ENCODE results near the gene SUPT3H. TPM values are rescaled to one million over a fixed set of nuclear protein-coding genes. Genes with fewer than 3 reads are reported as not detected.

The SUPT3H gene
- total and polyA plus RNA-seq, 4 donors = 0.85 to 4.8 (median 2.4) TPM

DNA sequence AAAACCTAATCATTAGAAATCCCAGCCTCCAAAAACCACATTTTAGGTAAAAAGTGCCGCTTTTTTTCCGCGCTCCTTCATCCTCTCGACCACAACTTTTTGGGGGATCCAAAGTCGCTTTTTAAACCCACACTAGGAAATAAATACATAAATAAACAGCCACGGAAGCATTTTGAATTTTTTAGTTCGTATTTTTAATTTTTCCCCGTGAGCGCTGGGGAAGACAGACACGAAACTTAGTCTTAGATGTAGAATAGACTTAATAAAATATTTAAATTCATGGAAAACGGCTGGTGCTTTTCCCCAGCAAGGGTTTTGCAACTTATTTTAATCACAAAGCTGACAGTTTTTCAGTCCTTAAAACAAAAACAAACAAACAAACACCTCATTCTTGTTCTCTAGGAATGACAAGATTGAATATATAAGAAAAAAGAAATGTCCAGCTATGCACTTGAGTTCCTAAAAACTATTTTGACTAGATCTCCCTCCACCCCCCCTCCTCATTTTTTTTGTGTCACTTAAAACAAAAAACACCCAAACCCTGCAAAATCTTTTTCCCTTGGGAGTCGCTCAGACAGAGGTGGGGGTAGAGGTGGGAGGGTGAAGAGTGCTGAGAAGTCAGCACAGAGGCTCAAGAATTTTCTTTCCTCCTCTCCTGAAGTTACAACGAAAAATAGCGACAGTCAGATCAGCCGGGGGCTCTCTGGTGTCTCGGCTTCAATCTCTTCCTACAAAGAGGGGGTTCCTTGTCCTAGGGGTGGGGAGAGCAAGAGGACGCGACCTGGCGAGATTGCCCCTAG is 43.4 kb upstream of the SUPT3H start:
- TF ChIP-seq HNF4A (conservative IDR thresholded peaks at IDR 0.05) (no peak), FOXA1 (IDR thresholded peaks at IDR 0.05) (no peak), EGR1 (IDR thresholded peaks at IDR 0.05; ENCODE audit: low read depth in 2 of 2) (no peak), HNF4G (IDR thresholded peaks at IDR 0.05) (no peak), NR2F2 (IDR thresholded peaks at IDR 0.05) (no peak), YY1 (IDR thresholded peaks at IDR 0.05) (no peak)
- TF ChIP-seq, protein P1, sequence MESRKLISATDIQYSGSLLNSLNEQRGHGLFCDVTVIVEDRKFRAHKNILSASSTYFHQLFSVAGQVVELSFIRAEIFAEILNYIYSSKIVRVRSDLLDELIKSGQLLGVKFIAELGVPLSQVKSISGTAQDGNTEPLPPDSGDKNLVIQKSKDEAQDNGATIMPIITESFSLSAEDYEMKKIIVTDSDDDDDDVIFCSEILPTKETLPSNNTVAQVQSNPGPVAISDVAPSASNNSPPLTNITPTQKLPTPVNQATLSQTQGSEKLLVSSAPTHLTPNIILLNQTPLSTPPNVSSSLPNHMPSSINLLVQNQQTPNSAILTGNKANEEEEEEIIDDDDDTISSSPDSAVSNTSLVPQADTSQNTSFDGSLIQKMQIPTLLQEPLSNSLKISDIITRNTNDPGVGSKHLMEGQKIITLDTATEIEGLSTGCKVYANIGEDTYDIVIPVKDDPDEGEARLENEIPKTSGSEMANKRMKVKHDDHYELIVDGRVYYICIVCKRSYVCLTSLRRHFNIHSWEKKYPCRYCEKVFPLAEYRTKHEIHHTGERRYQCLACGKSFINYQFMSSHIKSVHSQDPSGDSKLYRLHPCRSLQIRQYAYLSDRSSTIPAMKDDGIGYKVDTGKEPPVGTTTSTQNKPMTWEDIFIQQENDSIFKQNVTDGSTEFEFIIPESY (IDR thresholded peaks at IDR 0.05) = no peak
- TF ChIP-seq, protein P2, sequence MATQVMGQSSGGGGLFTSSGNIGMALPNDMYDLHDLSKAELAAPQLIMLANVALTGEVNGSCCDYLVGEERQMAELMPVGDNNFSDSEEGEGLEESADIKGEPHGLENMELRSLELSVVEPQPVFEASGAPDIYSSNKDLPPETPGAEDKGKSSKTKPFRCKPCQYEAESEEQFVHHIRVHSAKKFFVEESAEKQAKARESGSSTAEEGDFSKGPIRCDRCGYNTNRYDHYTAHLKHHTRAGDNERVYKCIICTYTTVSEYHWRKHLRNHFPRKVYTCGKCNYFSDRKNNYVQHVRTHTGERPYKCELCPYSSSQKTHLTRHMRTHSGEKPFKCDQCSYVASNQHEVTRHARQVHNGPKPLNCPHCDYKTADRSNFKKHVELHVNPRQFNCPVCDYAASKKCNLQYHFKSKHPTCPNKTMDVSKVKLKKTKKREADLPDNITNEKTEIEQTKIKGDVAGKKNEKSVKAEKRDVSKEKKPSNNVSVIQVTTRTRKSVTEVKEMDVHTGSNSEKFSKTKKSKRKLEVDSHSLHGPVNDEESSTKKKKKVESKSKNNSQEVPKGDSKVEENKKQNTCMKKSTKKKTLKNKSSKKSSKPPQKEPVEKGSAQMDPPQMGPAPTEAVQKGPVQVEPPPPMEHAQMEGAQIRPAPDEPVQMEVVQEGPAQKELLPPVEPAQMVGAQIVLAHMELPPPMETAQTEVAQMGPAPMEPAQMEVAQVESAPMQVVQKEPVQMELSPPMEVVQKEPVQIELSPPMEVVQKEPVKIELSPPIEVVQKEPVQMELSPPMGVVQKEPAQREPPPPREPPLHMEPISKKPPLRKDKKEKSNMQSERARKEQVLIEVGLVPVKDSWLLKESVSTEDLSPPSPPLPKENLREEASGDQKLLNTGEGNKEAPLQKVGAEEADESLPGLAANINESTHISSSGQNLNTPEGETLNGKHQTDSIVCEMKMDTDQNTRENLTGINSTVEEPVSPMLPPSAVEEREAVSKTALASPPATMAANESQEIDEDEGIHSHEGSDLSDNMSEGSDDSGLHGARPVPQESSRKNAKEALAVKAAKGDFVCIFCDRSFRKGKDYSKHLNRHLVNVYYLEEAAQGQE (IDR thresholded peaks at IDR 0.05) = no peak
- TF ChIP-seq, protein P3, sequence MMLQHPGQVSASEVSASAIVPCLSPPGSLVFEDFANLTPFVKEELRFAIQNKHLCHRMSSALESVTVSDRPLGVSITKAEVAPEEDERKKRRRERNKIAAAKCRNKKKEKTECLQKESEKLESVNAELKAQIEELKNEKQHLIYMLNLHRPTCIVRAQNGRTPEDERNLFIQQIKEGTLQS (IDR thresholded peaks at IDR 0.05) = no peak
- TF ChIP-seq, protein P4, sequence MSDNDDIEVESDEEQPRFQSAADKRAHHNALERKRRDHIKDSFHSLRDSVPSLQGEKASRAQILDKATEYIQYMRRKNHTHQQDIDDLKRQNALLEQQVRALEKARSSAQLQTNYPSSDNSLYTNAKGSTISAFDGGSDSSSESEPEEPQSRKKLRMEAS (IDR thresholded peaks at IDR 0.05) = no peak
- Histone ChIP-seq H3K36me3 (ENCODE audit: control insufficient read depth in 4 of 4, insufficient read depth in 3 of 4, low read depth in 1 of 4, low read length in 3 of 4) (no peaks in the 10 kb centered on the region), H3K9ac (ENCODE audit: low read depth in 1 of 2, low read length in 2 of 2) (peak overlapping the region in 1 of 2 donors; percentile 19), H3K9me3 (ENCODE audit: control insufficient read depth in 4 of 4, low read length in 3 of 4) (no peaks in the 10 kb centered on the region), H3K4me1 (ENCODE audit: control insufficient read depth in 4 of 4, insufficient read depth in 4 of 4, low read length in 3 of 4) (peaks cover 25 to 38% (median 31%) of the 10 kb centered on the region in 4 donors), H3K27me3 (ENCODE audit: control insufficient read depth in 4 of 4, insufficient read depth in 4 of 4, low read length in 3 of 4) (peaks cover 0 to 18% (median 0%) of the 10 kb centered on the region in 4 donors), H3K4me3 (ENCODE audit: low read depth in 1 of 3, low read length in 3 of 3) (peak overlapping the region in 2 of 3 donors; percentile 25 to 58), H3K27ac (ENCODE audit: low read depth in 1 of 2, low read length in 2 of 2) (no peak overlapping the region)
- no peak for DNase-seq (ENCODE audit: low spot score)
- WGBS = 11% methylated on average over 19 of the region's 19 CpGs

DNA sequence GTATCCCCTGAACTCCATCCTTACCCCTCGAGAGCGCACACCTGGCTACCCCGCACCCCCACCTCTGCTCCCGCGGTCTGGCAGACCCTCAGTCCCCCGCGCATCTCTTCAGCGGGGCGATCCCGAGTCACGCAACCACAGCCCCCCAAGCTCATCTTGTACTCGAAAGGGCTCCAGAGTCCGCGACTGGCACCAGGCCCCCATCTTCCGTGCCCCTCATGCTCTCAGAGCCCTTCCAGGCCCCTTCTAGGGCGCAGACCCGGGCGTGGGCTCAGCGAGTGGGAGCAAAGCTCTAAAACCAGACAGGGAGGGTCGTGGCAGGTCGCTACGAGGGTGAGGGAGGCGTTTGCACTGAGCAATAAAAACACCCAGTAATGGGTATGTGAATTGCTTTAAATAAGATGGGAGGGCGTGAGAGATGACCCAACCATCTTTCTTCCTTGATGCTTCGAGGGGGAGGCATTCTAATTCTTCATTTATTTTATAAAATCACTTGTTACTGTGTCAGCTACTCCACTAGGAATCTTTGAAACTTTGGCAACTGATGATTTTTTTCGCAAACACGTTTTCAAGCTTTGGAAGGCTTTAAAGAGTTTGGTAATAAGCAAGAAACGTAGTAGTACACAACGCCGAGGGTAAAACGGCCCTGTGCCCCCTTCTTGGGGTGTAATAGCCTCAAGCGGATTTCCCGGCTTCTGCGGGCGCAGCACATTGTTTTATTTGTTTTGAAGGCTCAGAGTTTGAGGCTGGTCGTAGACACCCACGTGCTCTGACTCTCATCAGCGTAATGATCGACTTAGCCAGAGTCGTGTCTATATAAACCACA is 42.6 kb upstream of the SUPT3H start:
- Histone ChIP-seq H3K36me3 (ENCODE audit: control insufficient read depth in 4 of 4, insufficient read depth in 3 of 4, low read depth in 1 of 4, low read length in 3 of 4) (no peaks in the 10 kb centered on the region), H3K4me1 (ENCODE audit: control insufficient read depth in 4 of 4, insufficient read depth in 4 of 4, low read length in 3 of 4) (peaks cover 25 to 38% (median 31%) of the 10 kb centered on the region in 4 donors), H3K27ac (ENCODE audit: low read depth in 1 of 2, low read length in 2 of 2) (no peak overlapping the region), H3K9me3 (ENCODE audit: control insufficient read depth in 4 of 4, low read length in 3 of 4) (no peaks in the 10 kb centered on the region), H3K4me3 (ENCODE audit: low read depth in 1 of 3, low read length in 3 of 3) (peak overlapping the region in 1 of 3 donors; percentile 33), H3K27me3 (ENCODE audit: control insufficient read depth in 4 of 4, insufficient read depth in 4 of 4, low read length in 3 of 4) (peaks cover 0 to 21% (median 0%) of the 10 kb centered on the region in 4 donors), H3K9ac (ENCODE audit: low read depth in 1 of 2, low read length in 2 of 2) (peak overlapping the region in 1 of 2 donors; percentile 19)
- WGBS = 7% methylated on average over 40 of the region's 40 CpGs
- no peak for DNase-seq (ENCODE audit: low spot score)
- TF ChIP-seq EGR1 (IDR thresholded peaks at IDR 0.05; ENCODE audit: low read depth in 2 of 2) (no peak), FOXA2 (IDR thresholded peaks at IDR 0.05) (no peak), TAF1 (conservative IDR thresholded peaks at IDR 0.05) (no peak), GABPA (IDR thresholded peaks at IDR 0.05 in 1 of 2, conservative IDR thresholded peaks at IDR 0.05 in 1 of 2) (no peak), HNF4G (IDR thresholded peaks at IDR 0.05) (no peak), FOXA1 (IDR thresholded peaks at IDR 0.05) (no peak), HNF4A (conservative IDR thresholded peaks at IDR 0.05) (no peak), RAD21 (IDR thresholded peaks at IDR 0.05) (no peak), NR2F2 (IDR thresholded peaks at IDR 0.05) (no peak), RXRA (IDR thresholded peaks at IDR 0.05) (no peak), JUND (IDR thresholded peaks at IDR 0.05) (no peak)
- TF ChIP-seq, protein P4 (IDR thresholded peaks at IDR 0.05) = no peak
- TF ChIP-seq, protein P1 (IDR thresholded peaks at IDR 0.05) = no peak
- TF ChIP-seq, protein P5, sequence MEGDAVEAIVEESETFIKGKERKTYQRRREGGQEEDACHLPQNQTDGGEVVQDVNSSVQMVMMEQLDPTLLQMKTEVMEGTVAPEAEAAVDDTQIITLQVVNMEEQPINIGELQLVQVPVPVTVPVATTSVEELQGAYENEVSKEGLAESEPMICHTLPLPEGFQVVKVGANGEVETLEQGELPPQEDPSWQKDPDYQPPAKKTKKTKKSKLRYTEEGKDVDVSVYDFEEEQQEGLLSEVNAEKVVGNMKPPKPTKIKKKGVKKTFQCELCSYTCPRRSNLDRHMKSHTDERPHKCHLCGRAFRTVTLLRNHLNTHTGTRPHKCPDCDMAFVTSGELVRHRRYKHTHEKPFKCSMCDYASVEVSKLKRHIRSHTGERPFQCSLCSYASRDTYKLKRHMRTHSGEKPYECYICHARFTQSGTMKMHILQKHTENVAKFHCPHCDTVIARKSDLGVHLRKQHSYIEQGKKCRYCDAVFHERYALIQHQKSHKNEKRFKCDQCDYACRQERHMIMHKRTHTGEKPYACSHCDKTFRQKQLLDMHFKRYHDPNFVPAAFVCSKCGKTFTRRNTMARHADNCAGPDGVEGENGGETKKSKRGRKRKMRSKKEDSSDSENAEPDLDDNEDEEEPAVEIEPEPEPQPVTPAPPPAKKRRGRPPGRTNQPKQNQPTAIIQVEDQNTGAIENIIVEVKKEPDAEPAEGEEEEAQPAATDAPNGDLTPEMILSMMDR (IDR thresholded peaks at IDR 0.05; ENCODE audit: low read depth, low read length, missing input control) = no peak
